WERI-Rb-1 (cell line): Measurements from ENCODE around the gene SPATA21.
"Not testable (repeated sequence)": the region's sequence is repeated elsewhere in the genome, so short reads cannot be mapped to it uniquely, and the experiment has no call there.

ENCODE experiments used
- DNase-seq: peaks from one replicate; pipeline ENCODE4 v3.0.0-alpha.2; 2020
- H3K27ac ChIP-seq: fragments of 250-450 bp; sonication (Bioruptor Pico); 2 replicates; pipeline ENCODE4 v1.5.1; 2020; ENCODE audit warnings: mild to moderate bottlenecking, moderate library complexity
- H3K27me3 ChIP-seq: fragments of 250-450 bp; sonication (Bioruptor Pico); 2 replicates; pipeline ENCODE4 v1.5.1; 2021; ENCODE audit warnings: mild to moderate bottlenecking, low read depth, moderate library complexity; ENCODE audit not compliant: insufficient read depth, severe bottlenecking
- H3K36me3 ChIP-seq: fragments of 250-450 bp; sonication (Bioruptor Pico); 2 replicates; pipeline ENCODE4 v1.5.1; 2020; ENCODE audit warnings: mild to moderate bottlenecking, moderate library complexity
- H3K4me3 ChIP-seq: 2 replicates; pipeline ENCODE4 v1.5.1; 2011; ENCODE audit warnings: low read depth, mild to moderate bottlenecking, control low read depth, low read length
- H3K9me3 ChIP-seq: fragments of 250-450 bp; sonication (Bioruptor Pico); 2 replicates; pipeline ENCODE4 v1.5.1; 2021; ENCODE audit warnings: mild to moderate bottlenecking, moderate library complexity; ENCODE audit not compliant: severe bottlenecking
- CTCF ChIP-seq: IDR thresholded peaks from 2 replicates; pipeline ENCODE4 v1.5.1; 2011; ENCODE audit warnings: low read depth, mild to moderate bottlenecking, control low read depth, inconsistent platforms, low read length

SPATA21 gene

GRCh38 chr1:16462773-16463330 lies 25.6 kb upstream of the SPATA21 start:
- TF ChIP-seq CTCF: no peak
- Histone ChIP-seq H3K36me3 (peaks cover 35% of the 10 kb centered on the region), H3K27ac (no peak overlapping the region), H3K9me3 (no peaks in the 10 kb centered on the region), H3K4me3 (no peak overlapping the region), H3K27me3 (no peaks in the 10 kb centered on the region)
- no peak for DNase-seq

GRCh38 chr1:16461681-16462080 lies 24.5 kb upstream of the SPATA21 start:
- H3K27me3 ChIP-seq: no peaks in the 10 kb centered on the region
- no peaks in the 10 kb centered on the region for H3K9me3 ChIP-seq
- no peak for DNase-seq
- TF ChIP-seq CTCF: no peak
- H3K36me3 ChIP-seq: peaks cover 47% of the 10 kb centered on the region
- no peak overlapping the region for H3K4me3 ChIP-seq
- no peak overlapping the region for H3K27ac ChIP-seq

- DNase-seq: no peak
- no peaks in the 10 kb centered on the region for H3K9me3 ChIP-seq
- peaks cover 56% of the 10 kb centered on the region for H3K36me3 ChIP-seq
- H3K4me3 ChIP-seq: no peak overlapping the region
- no peak for TF ChIP-seq CTCF
- H3K27ac ChIP-seq: no peak overlapping the region
- no peaks in the 10 kb centered on the region for H3K27me3 ChIP-seq
Observed at GRCh38 chr1:16459352-16459925, 22.2 kb upstream of the SPATA21 start.

GRCh38 chr1:16458831-16459230 lies 21.6 kb upstream of the SPATA21 start:
- Histone ChIP-seq H3K36me3 (peaks cover 60% of the 10 kb centered on the region), H3K27me3 (no peaks in the 10 kb centered on the region), H3K27ac (no peak overlapping the region), H3K9me3 (no peaks in the 10 kb centered on the region), H3K4me3 (no peak overlapping the region)
- DNase-seq: no peak
- TF ChIP-seq CTCF: no peak

GRCh38 chr1:16456151-16456550 lies 18.9 kb upstream of the SPATA21 start:
- not testable (repeated sequence) for DNase-seq, H3K4me3 ChIP-seq, H3K27me3 ChIP-seq, H3K9me3 ChIP-seq, H3K27ac ChIP-seq
- peaks cover 70% of the 10 kb centered on the region for H3K36me3 ChIP-seq

GRCh38 chr1:16454909-16455308 lies 17.7 kb upstream of the SPATA21 start:
- not testable (repeated sequence) for DNase-seq, H3K27me3 ChIP-seq, H3K4me3 ChIP-seq, H3K27ac ChIP-seq, H3K9me3 ChIP-seq
- H3K36me3 ChIP-seq: peaks cover 71% of the 10 kb centered on the region
